ENCODE data around the gene ADGRB2.
A peak's percentile ranks its signal among the peaks of the same experiment; 100 is the strongest.

Gene ADGRB2

GRCh38 chr1:31791131-31791858, 27.2 kb upstream of the ADGRB2 start:
- Histone ChIP-seq H3K4me3 (ENCODE audit: low read length) (no peak overlapping the region), H3K4me2 (ENCODE audit: low read length) (no peak overlapping the region), H3K9me3 (ENCODE audit: insufficient read depth, low read length) (no peaks in the 10 kb centered on the region), H3K27me3 (ENCODE audit: low read depth, low read length) (no peaks in the 10 kb centered on the region; the same call in 1 of the 2 replicates), H2AFZ (ENCODE audit: low read depth, low read length) (no peak overlapping the region), H3K4me1 (ENCODE audit: low read length) (peaks cover 10% of the 10 kb centered on the region), H3K27ac (ENCODE audit: low read length) (no peak overlapping the region), H3K79me2 (ENCODE audit: low read length) (no peaks in the 10 kb centered on the region), H3K9ac (ENCODE audit: low read length) (no peak overlapping the region), H3K36me3 (replicated peaks; ENCODE audit: low read depth, low read length) (no peaks in the 10 kb centered on the region), H4K20me1 (ENCODE audit: insufficient read depth, low read length) (no peaks in the 10 kb centered on the region)
- TF ChIP-seq EZH2phosphoT487 (IDR thresholded peaks at IDR 0.05; ENCODE audit: low read depth) (no peak), CTCF (IDR thresholded peaks at IDR 0.05; ENCODE audit: low read depth, low read length) (no peak)

GRCh38 chr1:31790641-31791091, 26.5 kb upstream of the ADGRB2 start:
- Histone ChIP-seq H3K4me2 (ENCODE audit: low read length) (no peak overlapping the region), H3K9ac (ENCODE audit: low read length) (no peak overlapping the region), H3K9me3 (ENCODE audit: insufficient read depth, low read length) (no peaks in the 10 kb centered on the region), H3K36me3 (replicated peaks; ENCODE audit: low read depth, low read length) (no peaks in the 10 kb centered on the region), H3K27ac (ENCODE audit: low read length) (no peak overlapping the region), H3K4me1 (ENCODE audit: low read length) (peaks cover 13% of the 10 kb centered on the region), H3K79me2 (ENCODE audit: low read length) (no peaks in the 10 kb centered on the region), H2AFZ (ENCODE audit: low read depth, low read length) (no peak overlapping the region), H4K20me1 (ENCODE audit: insufficient read depth, low read length) (no peaks in the 10 kb centered on the region), H3K27me3 (ENCODE audit: low read depth, low read length) (no peaks in the 10 kb centered on the region; the same call in 1 of the 2 replicates), H3K4me3 (ENCODE audit: low read length) (no peak overlapping the region)
- TF ChIP-seq EZH2phosphoT487 (IDR thresholded peaks at IDR 0.05; ENCODE audit: low read depth) (no peak), CTCF (IDR thresholded peaks at IDR 0.05; ENCODE audit: low read depth, low read length) (no peak)

- Histone ChIP-seq H4K20me1 (ENCODE audit: insufficient read depth, low read length) (no peaks in the 10 kb centered on the region), H3K9me3 (ENCODE audit: insufficient read depth, low read length) (no peaks in the 10 kb centered on the region), H3K9ac (ENCODE audit: low read length) (no peak overlapping the region), H3K4me1 (ENCODE audit: low read length) (peaks cover 18% of the 10 kb centered on the region), H3K27ac (ENCODE audit: low read length) (no peak overlapping the region), H3K36me3 (replicated peaks; ENCODE audit: low read depth, low read length) (no peaks in the 10 kb centered on the region), H3K4me2 (ENCODE audit: low read length) (no peak overlapping the region), H3K27me3 (ENCODE audit: low read depth, low read length) (no peaks in the 10 kb centered on the region; the same call in 1 of the 2 replicates), H3K79me2 (ENCODE audit: low read length) (no peaks in the 10 kb centered on the region), H3K4me3 (ENCODE audit: low read length) (no peak overlapping the region), H2AFZ (ENCODE audit: low read depth, low read length) (no peak overlapping the region)
- TF ChIP-seq EZH2phosphoT487 (IDR thresholded peaks at IDR 0.05; ENCODE audit: low read depth) (no peak), CTCF (IDR thresholded peaks at IDR 0.05; ENCODE audit: low read depth, low read length) (no peak)
Observed at GRCh38 chr1:31790140-31790539, 26.0 kb upstream of the ADGRB2 start.

- no peaks in the 10 kb centered on the region for H3K36me3 ChIP-seq (replicated peaks; ENCODE audit: low read depth, low read length)
- no peaks in the 10 kb centered on the region for H3K9me3 ChIP-seq (ENCODE audit: insufficient read depth, low read length)
- H3K27ac ChIP-seq (ENCODE audit: low read length) = peak overlapping the region; percentile 45
- H2AFZ ChIP-seq (ENCODE audit: low read depth, low read length) = peak overlapping the region; percentile 82; the same call in 1 of the 2 replicates
- H3K27me3 ChIP-seq (ENCODE audit: low read depth, low read length) = no peaks in the 10 kb centered on the region; the same call in 1 of the 2 replicates
- peak overlapping the region; percentile 85 for H3K4me2 ChIP-seq (ENCODE audit: low read length)
- TF ChIP-seq EZH2phosphoT487 (IDR thresholded peaks at IDR 0.05; ENCODE audit: low read depth) (no peak), CTCF (IDR thresholded peaks at IDR 0.05; ENCODE audit: low read depth, low read length) (peak; percentile 80)
- H3K9ac ChIP-seq (ENCODE audit: low read length) = peak overlapping the region; percentile 87
- H3K4me3 ChIP-seq (ENCODE audit: low read length) = peak overlapping the region; percentile 92
- H4K20me1 ChIP-seq (ENCODE audit: insufficient read depth, low read length) = no peaks in the 10 kb centered on the region
- peaks cover 25% of the 10 kb centered on the region for H3K4me1 ChIP-seq (ENCODE audit: low read length)
- no peaks in the 10 kb centered on the region for H3K79me2 ChIP-seq (ENCODE audit: low read length)
Observed at GRCh38 chr1:31789259-31790065, 25.3 kb upstream of the ADGRB2 start.

Data from OCI-LY3 (cell line).